Inflammatory macrophage (primary cell): Measurements from ENCODE around the gene CYBC1.
"Not testable (repeated sequence)": the region's sequence is repeated elsewhere in the genome, so short reads cannot be mapped to it uniquely, and the experiment has no call there.

Source experiments
- DNase-seq, 2 donors: peaks; one replicate each; pipeline ENCODE4 v3.0.0-alpha.2; 2020 to 2022

The CYBC1 gene

DNA sequence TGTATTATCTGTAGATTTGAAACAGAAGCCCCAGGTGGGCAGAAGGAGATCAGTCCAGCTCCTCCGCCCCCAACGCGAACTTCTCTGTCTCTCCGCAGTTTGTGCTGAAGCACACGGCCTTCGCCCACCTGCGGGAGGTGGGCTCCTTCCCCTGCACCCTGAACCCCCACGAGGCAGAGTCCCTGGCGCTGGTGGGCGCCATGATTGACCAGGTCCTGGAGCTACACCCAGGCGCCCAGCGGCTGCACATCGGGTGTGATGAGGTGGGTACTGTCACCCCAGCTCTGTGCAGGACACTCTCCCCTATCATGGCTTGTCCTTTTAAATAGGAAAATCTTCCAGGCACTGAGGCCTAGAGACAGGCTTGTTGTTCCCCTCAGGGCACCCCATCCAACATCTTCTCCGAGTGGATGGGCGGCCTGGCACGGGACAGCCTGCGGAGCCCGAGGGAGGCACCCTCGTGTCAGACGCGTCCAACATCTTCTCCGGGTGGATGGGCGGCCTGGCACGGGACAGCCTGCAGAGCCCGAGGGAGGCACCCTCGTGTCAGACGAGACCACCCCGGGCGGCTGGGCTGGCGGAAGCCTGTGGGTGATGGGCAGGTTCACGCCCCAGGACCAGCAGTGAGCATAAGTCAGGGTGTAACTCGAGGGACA lies 16.9 kb downstream of the CYBC1 start:
- no peak for DNase-seq

GRCh38 chr17:82432017-82432416 lies 18.5 kb downstream of the CYBC1 start:
- DNase-seq = no peak

GRCh38 chr17:82429824-82430223 lies 20.7 kb downstream of the CYBC1 start:
- no peak for DNase-seq

GRCh38 chr17:82428546-82428945 lies 22.0 kb downstream of the CYBC1 start:
- no peak for DNase-seq

- DNase-seq = no peak
Measured at GRCh38 chr17:82424863-82425159, 25.7 kb downstream of the CYBC1 start.

- peak; percentile 72 to 75 for DNase-seq
Measured at GRCh38 chr17:82424001-82424862, 26.3 kb downstream of the CYBC1 start.

- DNase-seq = peak; percentile 24 to 36
Measured at GRCh38 chr17:82419540-82419939, 31.0 kb downstream of the CYBC1 start.

GRCh38 chr17:82418001-82418986 lies 32.3 kb downstream of the CYBC1 start, which contains the start of the genes HEXD and OGFOD3:
Gene HEXD, plus strand, starts transcription at chr17:82418347. Its CDS starts 1,453 bp downstream, at chr17:82419800.
Gene OGFOD3, minus strand, starts transcription at chr17:82418586. Its CDS starts 101 bp downstream, at chr17:82418485.
- peak; percentile 80 to 89 for DNase-seq

DNA sequence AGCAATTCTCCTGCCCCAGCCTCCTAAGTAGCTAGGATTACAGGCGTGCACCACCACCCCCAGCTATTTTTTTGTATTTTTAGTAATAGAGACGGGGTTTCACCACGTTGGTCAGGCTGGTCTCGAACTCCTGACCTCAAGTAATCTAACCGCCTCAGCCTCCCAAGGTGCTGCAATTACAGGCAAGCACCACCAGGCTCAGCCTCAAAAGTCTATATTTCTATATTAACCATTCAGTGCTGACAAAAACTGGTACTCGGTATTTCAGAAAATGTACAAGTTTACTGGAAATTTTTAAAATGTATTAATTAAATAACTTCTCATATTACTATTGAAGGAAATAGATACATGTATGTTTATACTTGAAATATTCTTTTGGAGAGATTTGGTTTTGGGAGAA lies 33.8 kb downstream of the CYBC1 start:
- DNase-seq = no peak

GRCh38 chr17:82416264-82416663 lies 34.3 kb downstream of the CYBC1 start:
- no peak for DNase-seq

DNA sequence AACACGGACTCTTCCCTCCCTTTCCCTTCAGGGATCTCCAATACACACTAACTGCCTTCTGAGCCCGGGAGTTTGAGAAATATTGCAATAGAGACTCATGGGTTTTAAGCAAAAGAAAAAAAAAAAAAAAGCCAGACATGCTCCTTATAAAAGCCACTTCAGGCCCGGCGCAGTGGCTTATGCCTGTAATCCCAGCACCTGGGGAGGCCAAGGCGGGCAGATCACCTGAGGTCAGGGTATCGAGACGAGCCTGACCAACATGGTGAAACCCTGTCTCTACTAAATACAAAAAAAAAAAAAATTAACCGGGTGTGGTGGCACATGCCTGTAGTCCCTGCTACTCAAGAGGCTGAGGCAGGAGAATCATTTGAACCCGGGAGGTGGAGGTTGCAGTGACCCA lies 34.8 kb downstream of the CYBC1 start:
- no peak for DNase-seq

DNA sequence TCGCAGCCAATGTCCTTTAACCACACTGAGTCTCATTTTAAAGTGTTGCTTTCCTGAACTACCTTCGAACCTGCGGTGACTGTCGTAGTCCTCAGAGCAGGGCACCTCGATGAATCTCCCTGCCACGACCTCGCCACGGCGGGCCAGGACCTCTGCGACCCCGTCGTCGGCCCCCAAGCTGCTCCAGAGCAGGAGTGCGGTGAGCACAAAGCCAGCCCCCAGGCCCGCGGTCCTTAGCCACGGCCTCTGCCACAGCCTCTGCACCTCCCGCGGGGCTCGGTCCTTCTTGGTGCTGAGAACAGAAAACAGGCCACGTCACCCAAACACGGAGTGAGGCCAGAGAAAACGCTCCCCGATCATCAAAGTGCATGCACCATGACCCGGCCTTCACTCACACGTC lies 35.2 kb downstream of the CYBC1 start:
- no peak for DNase-seq

GRCh38 chr17:82414548-82415281 lies 35.8 kb downstream of the CYBC1 start:
- peak; percentile 73 to 77 for DNase-seq

DNA sequence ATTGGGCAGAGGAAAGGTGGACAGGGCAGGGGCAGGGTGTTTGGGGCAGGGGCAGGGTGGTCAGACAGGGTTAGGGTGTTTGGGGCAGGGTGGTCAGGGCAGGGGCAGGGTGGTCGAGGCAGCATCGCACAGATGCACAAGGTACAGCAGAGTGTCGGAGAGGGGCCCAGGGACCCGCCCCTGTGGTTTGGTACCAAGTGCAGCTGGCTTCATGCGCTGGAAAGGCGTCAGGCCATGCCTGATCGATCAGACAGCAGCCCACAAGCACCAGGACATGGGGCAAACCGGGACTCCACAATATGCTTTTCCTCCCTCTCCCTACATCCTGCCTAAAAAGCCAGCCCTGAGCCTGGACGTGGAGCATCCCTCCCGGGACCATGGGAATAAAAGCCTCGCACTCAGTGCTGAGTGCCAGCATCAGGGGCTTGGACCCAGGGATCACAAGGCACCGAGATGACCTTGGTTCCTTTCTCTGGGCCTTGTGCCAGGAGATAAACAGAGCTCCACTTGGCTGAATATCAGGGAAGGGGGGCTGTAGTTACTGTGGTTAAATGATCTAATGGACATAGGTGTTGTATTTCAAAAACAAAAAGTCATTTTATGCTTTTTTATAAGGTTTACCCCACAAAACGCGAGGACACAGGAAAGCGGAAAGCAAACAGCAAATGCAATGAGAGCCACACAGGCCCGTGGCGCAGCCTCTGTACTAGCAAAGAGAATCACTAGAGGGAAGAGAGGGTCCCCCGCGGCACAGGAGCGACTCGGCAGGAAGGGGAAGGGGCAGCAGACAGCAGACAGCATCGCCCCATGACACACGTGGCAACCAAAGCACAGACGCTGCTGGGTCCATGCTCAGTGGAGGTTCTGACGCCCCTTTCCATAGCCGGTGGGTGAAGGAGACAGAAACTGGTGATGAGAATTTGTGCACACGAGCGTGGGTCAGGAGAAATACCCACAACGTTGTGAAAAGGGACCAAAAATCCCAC lies 37.7 kb downstream of the CYBC1 start:
- DNase-seq = no peak

DNA sequence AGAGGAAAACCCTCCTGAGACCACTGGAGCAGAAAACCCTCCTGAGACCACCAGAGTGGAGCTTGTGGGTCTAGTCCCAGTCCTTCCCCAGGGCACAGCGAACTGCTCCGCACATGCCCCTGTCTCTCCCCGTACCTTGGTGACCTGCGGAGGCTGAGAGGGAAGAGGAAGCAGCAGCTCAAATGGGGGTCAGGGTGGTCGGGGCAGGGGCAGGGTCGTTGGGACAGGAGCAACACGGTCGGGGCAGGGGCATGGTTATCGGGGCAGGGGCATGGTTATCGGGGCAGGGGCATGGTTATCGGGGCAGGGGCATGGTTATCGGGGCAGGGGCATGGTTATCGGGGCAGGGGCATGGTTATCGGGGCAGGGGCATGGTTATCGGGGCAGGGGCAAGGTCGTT lies 38.5 kb downstream of the CYBC1 start:
- not testable (repeated sequence) for DNase-seq

DNA sequence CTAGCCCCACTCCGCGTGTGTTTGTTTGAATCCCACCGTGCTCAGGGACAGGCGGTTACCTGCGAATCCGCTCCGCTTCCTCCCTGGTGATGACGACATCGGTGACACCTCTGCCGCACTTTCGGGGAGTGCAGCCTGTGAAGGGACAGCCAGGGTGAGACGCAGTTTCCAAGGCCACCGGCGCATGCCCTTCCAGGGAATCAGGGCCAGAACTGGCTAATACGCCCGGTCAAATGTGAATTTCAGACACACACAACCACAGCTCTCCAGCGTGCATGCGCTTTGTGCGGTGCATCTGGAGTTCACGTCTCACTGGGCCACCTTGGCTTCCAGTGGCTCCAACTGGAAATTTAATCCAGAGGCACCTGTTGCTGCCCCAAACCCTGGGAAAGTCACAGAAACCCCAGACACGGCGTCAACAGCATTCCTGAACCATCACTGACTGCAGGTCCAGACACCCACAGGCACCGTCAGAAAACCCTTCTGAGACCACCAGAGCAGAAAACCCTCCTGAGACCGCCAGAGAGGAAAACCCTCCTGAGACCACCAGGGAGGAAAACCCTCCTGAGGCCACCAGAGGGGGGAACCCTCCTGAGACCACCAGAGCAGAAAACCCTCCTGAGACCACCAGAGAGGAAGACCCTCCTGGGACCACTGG lies 39.0 kb downstream of the CYBC1 start:
- DNase-seq = no peak

DNA sequence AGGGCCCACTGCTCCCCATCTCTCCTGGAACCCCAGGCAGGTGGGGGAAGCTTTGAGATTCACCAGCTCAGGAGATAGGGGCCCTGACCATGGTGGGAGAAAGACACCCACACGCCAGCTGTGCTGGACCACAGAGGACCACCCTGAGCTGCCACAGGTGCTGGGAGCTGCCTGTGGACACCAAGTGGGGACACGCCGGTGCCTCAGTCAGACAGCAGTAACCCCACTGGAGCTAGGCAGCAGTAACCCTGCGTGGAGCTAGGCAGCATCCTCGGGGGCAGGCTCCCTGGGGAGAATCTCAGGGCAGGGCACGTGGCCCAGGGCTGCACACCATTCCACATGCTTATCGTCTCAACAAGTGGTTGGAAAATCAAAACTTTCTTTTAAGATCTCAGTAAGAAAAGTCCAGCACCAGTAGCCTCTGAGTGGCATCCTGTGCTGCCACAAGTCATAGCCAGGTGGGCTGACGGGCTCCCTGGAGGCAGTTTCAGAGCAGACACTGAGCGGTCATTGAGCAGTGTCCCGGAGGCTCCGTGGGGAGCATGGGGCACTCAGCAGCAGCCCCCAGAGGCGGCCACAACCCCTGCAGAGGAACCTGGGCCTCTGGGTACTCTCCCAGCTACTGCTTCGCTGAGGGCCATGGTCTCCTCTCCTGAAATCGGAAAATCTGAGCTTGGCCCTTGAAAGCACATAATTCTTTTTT lies 40.4 kb downstream of the CYBC1 start:
- no peak for DNase-seq

- DNase-seq = no peak
Measured at GRCh38 chr17:82408938-82409318, 41.6 kb downstream of the CYBC1 start.

- DNase-seq = no peak
Measured at GRCh38 chr17:82408288-82408937, 42.1 kb downstream of the CYBC1 start.
